ENCODE data around the gene CKM.

The CKM gene

GRCh38 chr19:45267296-45267695 is 55.4 kb downstream of the CKM start:
- H3K4me3 ChIP-seq (ENCODE audit: low read depth, low read length), result no peak overlapping the region
- TF ChIP-seq CTCF (IDR thresholded peaks at IDR 0.05; ENCODE audit: low read depth, low read length, missing control alignments), result no peak
- DNase-seq (ENCODE audit: low read depth), result no peak

DNA sequence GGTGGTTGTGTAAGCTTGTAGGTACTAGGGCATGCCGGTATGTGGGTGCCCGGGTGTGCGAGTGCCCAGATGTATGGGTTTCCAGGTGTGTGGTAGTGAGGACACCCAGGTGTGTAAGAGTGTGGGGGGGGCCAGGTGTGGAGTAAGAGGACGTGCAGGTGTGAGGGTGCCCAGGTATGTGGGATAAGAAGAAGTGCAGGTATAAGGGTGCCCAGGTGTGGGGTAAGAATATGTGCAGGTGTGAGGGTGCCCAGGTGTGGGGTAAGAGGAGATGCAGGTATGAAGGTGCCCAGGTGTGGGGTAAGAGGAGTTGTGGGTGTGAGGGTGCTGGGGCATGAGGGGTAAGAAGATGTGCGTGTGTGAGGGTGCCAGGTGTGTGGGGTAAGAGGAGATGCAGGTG is 57.3 kb downstream of the CKM start:
- DNase-seq (ENCODE audit: low read depth), result no peak
- TF ChIP-seq CTCF (IDR thresholded peaks at IDR 0.05; ENCODE audit: low read depth, low read length, missing control alignments), result no peak
- H3K4me3 ChIP-seq (ENCODE audit: low read depth, low read length), result no peak overlapping the region

DNA sequence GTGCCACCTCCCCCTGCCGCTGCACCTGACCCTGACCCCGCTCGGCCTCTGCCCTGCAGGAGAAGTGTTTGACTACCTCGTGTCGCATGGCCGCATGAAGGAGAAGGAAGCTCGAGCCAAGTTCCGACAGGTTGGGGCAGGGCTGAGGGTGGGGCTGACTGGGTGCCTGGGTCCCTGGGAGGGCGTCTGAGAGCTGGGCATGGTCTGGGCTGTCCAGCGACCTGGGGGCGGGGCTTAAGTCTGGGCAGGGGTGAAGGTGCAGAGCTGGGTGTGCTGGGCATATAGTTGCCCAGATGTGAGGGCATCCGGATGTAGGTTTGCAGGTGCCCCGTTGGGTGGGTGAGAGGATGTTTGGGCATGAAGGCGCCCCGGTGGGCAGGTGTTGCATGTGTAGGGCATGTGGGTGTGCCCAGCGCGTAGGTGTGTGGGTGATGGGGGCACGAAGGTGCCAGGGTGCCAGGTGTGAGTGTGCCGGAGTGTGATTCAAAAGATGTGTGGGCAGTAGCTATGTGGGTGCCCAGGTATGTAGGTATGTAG is 57.8 kb downstream of the CKM start:
- no peak for TF ChIP-seq CTCF (IDR thresholded peaks at IDR 0.05; ENCODE audit: low read depth, low read length, missing control alignments)
- H3K4me3 ChIP-seq (ENCODE audit: low read depth, low read length), result no peak overlapping the region
- DNase-seq (ENCODE audit: low read depth), result no peak

- DNase-seq (ENCODE audit: low read depth), result no peak
- no peak overlapping the region for H3K4me3 ChIP-seq (ENCODE audit: low read depth, low read length)
- TF ChIP-seq CTCF (IDR thresholded peaks at IDR 0.05; ENCODE audit: low read depth, low read length, missing control alignments), result no peak
Measured at GRCh38 chr19:45263013-45263412, 59.7 kb downstream of the CKM start.

GRCh38 chr19:45262570-45262969 is 60.1 kb downstream of the CKM start:
- H3K4me3 ChIP-seq (ENCODE audit: low read depth, low read length), result no peak overlapping the region
- no peak for DNase-seq (ENCODE audit: low read depth)
- TF ChIP-seq CTCF (IDR thresholded peaks at IDR 0.05; ENCODE audit: low read depth, low read length, missing control alignments), result no peak

DNA sequence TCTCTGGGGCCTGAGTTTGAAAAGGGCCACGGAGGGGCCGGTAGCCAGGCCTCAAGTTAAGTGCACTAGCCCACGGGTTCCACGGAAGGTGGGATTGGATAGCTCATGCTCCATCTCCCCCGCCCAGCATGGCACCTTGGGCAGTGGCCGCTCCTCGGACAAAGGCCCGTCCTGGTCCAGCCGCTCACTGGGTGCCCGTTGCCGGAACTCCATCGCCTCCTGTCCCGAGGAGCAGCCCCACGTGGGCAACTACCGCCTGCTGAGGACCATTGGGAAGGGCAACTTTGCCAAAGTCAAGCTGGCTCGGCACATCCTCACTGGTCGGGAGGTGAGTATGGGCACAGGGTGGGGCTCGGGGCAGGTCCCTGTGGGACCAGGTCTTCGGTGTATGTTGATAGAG is 63.8 kb downstream of the CKM start:
- no peak for DNase-seq (ENCODE audit: low read depth)
- H3K4me3 ChIP-seq (ENCODE audit: low read depth, low read length), result no peak overlapping the region
- TF ChIP-seq CTCF (IDR thresholded peaks at IDR 0.05; ENCODE audit: low read depth, low read length, missing control alignments), result no peak

DNA sequence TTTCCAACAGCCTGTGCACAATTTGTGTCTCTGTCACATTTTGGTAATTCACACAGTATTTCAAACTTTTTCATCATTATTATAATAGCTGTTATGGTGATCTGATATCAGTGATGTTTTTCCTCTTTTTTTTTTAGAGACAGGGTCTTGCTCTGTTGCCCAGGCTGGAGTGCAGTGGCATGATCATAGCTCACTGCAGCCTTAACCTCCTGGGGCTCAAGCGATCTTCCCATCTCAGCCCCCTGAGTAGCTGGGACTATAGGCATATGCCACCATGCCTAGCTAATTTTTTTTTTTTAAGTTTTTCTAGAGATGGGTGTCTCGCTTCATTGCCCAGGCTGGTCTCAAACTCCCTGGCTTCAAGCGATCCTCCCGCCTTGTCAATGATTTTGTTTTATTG is 65.8 kb downstream of the CKM start:
- no peak for DNase-seq (ENCODE audit: low read depth)
- H3K4me3 ChIP-seq (ENCODE audit: low read depth, low read length), result no peak overlapping the region
- no peak for TF ChIP-seq CTCF (IDR thresholded peaks at IDR 0.05; ENCODE audit: low read depth, low read length, missing control alignments)
